ENCODE data around the gene RAC2. TPM values are rescaled to one million over a fixed set of nuclear protein-coding genes. Genes with fewer than 3 reads are reported as not detected.

Gene RAC2
- total RNA-seq, 1 donor from 2014 or later = 1.2 TPM

- no peak for DNase-seq (ENCODE audit: extremely low spot score, unreplicated experiment)
- Mint-ChIP-seq H3K27ac (no peak overlapping the region), H3K4me1 (ENCODE audit: unreplicated experiment) (peaks cover 22% of the 10 kb centered on the region), H3K27me3 (peaks cover 6% of the 10 kb centered on the region), H3K4me3 (peak overlapping the region; percentile 71), H3K36me3 (no peaks in the 10 kb centered on the region), H3K9me3 (no peaks in the 10 kb centered on the region)
- TF ChIP-seq, protein P1, sequence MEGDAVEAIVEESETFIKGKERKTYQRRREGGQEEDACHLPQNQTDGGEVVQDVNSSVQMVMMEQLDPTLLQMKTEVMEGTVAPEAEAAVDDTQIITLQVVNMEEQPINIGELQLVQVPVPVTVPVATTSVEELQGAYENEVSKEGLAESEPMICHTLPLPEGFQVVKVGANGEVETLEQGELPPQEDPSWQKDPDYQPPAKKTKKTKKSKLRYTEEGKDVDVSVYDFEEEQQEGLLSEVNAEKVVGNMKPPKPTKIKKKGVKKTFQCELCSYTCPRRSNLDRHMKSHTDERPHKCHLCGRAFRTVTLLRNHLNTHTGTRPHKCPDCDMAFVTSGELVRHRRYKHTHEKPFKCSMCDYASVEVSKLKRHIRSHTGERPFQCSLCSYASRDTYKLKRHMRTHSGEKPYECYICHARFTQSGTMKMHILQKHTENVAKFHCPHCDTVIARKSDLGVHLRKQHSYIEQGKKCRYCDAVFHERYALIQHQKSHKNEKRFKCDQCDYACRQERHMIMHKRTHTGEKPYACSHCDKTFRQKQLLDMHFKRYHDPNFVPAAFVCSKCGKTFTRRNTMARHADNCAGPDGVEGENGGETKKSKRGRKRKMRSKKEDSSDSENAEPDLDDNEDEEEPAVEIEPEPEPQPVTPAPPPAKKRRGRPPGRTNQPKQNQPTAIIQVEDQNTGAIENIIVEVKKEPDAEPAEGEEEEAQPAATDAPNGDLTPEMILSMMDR (conservative IDR thresholded peaks at IDR 0.05) = no peak
Measured at GRCh38 chr22:37211866-37212173, 32.2 kb downstream of the RAC2 start.

GRCh38 chr22:37211075-37211865 lies 32.8 kb downstream of the RAC2 start:
- Mint-ChIP-seq H3K9me3 (no peaks in the 10 kb centered on the region), H3K27me3 (peaks cover 6% of the 10 kb centered on the region), H3K4me3 (no peak overlapping the region), H3K36me3 (no peaks in the 10 kb centered on the region), H3K27ac (no peak overlapping the region), H3K4me1 (ENCODE audit: unreplicated experiment) (peaks cover 22% of the 10 kb centered on the region)
- TF ChIP-seq, protein P1 (conservative IDR thresholded peaks at IDR 0.05) = no peak
- no peak for DNase-seq (ENCODE audit: extremely low spot score, unreplicated experiment)

- H3K4me1 Mint-ChIP-seq (ENCODE audit: unreplicated experiment) = peaks cover 22% of the 10 kb centered on the region
- peak overlapping the region; percentile 45 for H3K4me3 Mint-ChIP-seq
- TF ChIP-seq, protein P1 (conservative IDR thresholded peaks at IDR 0.05) = no peak
- no peak for DNase-seq (ENCODE audit: extremely low spot score, unreplicated experiment)
- no peaks in the 10 kb centered on the region for H3K36me3 Mint-ChIP-seq
- no peaks in the 10 kb centered on the region for H3K9me3 Mint-ChIP-seq
- H3K27me3 Mint-ChIP-seq = peaks cover 6% of the 10 kb centered on the region
- peak overlapping the region; percentile 36 for H3K27ac Mint-ChIP-seq
Measured at GRCh38 chr22:37210041-37210803, 33.8 kb downstream of the RAC2 start.

- Mint-ChIP-seq H3K36me3 (no peaks in the 10 kb centered on the region), H3K9me3 (no peaks in the 10 kb centered on the region), H3K4me1 (ENCODE audit: unreplicated experiment) (peaks cover 18% of the 10 kb centered on the region), H3K27ac (no peak overlapping the region), H3K4me3 (no peak overlapping the region), H3K27me3 (peaks cover 6% of the 10 kb centered on the region)
- TF ChIP-seq, protein P1 (conservative IDR thresholded peaks at IDR 0.05) = no peak
- DNase-seq (ENCODE audit: extremely low spot score, unreplicated experiment) = no peak
Measured at GRCh38 chr22:37209140-37209845, 34.8 kb downstream of the RAC2 start.

- Mint-ChIP-seq H3K36me3 (no peaks in the 10 kb centered on the region), H3K27ac (no peak overlapping the region), H3K9me3 (no peaks in the 10 kb centered on the region), H3K4me3 (no peak overlapping the region), H3K4me1 (ENCODE audit: unreplicated experiment) (peaks cover 11% of the 10 kb centered on the region), H3K27me3 (peaks cover 6% of the 10 kb centered on the region)
- DNase-seq (ENCODE audit: extremely low spot score, unreplicated experiment) = no peak
- TF ChIP-seq, protein P1 (conservative IDR thresholded peaks at IDR 0.05) = no peak
Measured at GRCh38 chr22:37208401-37209139, 35.5 kb downstream of the RAC2 start.

Data from type B pancreatic cell (in vitro differentiated cells).